T-helper 2 cell (primary cell): ENCODE measurements around the gene PARD3B.

Source experiments
- DNase-seq, 5 experiments: peaks; one replicate each; pipeline versions ENCODE4 v3.0.0 to v3.0.0-alpha.2; 2012 to 2022

PARD3B gene

GRCh38 chr2:205531489-205532148, 986.3 kb downstream of the PARD3B start:
- DNase-seq: no peak

- no peak for DNase-seq
Observed at GRCh38 chr2:205535001-205535400, 989.7 kb downstream of the PARD3B start.

GRCh38 chr2:205539603-205540002, 994.3 kb downstream of the PARD3B start:
- DNase-seq: no peak

GRCh38 chr2:205540036-205540435, 994.8 kb downstream of the PARD3B start:
- DNase-seq: no peak

- no peak for DNase-seq
Observed at GRCh38 chr2:205543262-205543843, 998.1 kb downstream of the PARD3B start.

- no peak for DNase-seq
Observed at GRCh38 chr2:205543937-205544702, 998.8 kb downstream of the PARD3B start.

- no peak for DNase-seq
Observed at GRCh38 chr2:205545971-205546816, 1000.9 kb downstream of the PARD3B start.

GRCh38 chr2:205555566-205556230, 1010.4 kb downstream of the PARD3B start:
- DNase-seq: no peak

- DNase-seq: no peak
Observed at GRCh38 chr2:205556357-205556756, 1011.1 kb downstream of the PARD3B start.

GRCh38 chr2:205556841-205557539, 1011.7 kb downstream of the PARD3B start:
- DNase-seq: no peak

- no peak for DNase-seq
Observed at GRCh38 chr2:205557873-205558272, 1012.6 kb downstream of the PARD3B start.

GRCh38 chr2:205561441-205561840, 1016.2 kb downstream of the PARD3B start:
- no peak for DNase-seq

GRCh38 chr2:205563646-205564045, 1018.4 kb downstream of the PARD3B start:
- no peak for DNase-seq

GRCh38 chr2:205564346-205565141, 1019.3 kb downstream of the PARD3B start:
- DNase-seq: peak in 1 of 5 experiments; percentile 13

- DNase-seq: no peak
Observed at GRCh38 chr2:205565142-205565522, 1019.9 kb downstream of the PARD3B start.

- no peak for DNase-seq
Observed at GRCh38 chr2:205566606-205567168, 1021.4 kb downstream of the PARD3B start.

GRCh38 chr2:205568620-205569019, 1023.3 kb downstream of the PARD3B start:
- no peak for DNase-seq

GRCh38 chr2:205570648-205571047, 1025.4 kb downstream of the PARD3B start:
- DNase-seq: no peak

- DNase-seq: no peak
Observed at GRCh38 chr2:205571360-205571959, 1026.2 kb downstream of the PARD3B start.

- no peak for DNase-seq
Observed at GRCh38 chr2:205574001-205574400, 1028.7 kb downstream of the PARD3B start.
